Central memory CD8-positive, alpha-beta T cell (primary cell): ENCODE measurements around the gene CSPG5.

ENCODE experiments used
- ATAC-seq: fragments of 150-1000 bp; cut with Tn5 transposase; replicated peaks from 2 replicates; pipeline ENCODE4 v1.10.0; 2022; ENCODE audit warnings: mild to moderate bottlenecking, moderate FRiP score, moderate number of reproducible peaks; ENCODE audit not compliant: poor library complexity, severe bottlenecking; ENCODE audit errors: extremely low read depth
- DNase-seq, 2 donors: peaks; one replicate each; pipeline ENCODE4 v3.0.0; 2021; ENCODE audit warnings: low spot score in 2 of 2
- H3K27ac Mint-ChIP-seq: one replicate; pipeline ENCODE4 v1.8.0; 2022; ENCODE audit warnings: low read depth, mild to moderate bottlenecking, moderate library complexity, mixed read lengths
- H3K27me3 Mint-ChIP-seq: one replicate; pipeline ENCODE4 v1.8.0; 2022; ENCODE audit warnings: mixed read lengths
- H3K36me3 Mint-ChIP-seq: one replicate; pipeline ENCODE4 v1.8.0; 2022; ENCODE audit warnings: mild to moderate bottlenecking, moderate library complexity, mixed read lengths; ENCODE audit not compliant: insufficient read depth
- H3K4me1 Mint-ChIP-seq: one replicate; pipeline ENCODE4 v1.8.0; 2022; ENCODE audit warnings: mixed read lengths
- H3K4me3 Mint-ChIP-seq: one replicate; pipeline ENCODE4 v1.8.0; 2022; ENCODE audit warnings: mild to moderate bottlenecking, moderate library complexity, mixed read lengths
- H3K9me3 Mint-ChIP-seq: one replicate; pipeline ENCODE4 v1.8.0; 2022; ENCODE audit warnings: mixed read lengths

The CSPG5 gene, protein sequence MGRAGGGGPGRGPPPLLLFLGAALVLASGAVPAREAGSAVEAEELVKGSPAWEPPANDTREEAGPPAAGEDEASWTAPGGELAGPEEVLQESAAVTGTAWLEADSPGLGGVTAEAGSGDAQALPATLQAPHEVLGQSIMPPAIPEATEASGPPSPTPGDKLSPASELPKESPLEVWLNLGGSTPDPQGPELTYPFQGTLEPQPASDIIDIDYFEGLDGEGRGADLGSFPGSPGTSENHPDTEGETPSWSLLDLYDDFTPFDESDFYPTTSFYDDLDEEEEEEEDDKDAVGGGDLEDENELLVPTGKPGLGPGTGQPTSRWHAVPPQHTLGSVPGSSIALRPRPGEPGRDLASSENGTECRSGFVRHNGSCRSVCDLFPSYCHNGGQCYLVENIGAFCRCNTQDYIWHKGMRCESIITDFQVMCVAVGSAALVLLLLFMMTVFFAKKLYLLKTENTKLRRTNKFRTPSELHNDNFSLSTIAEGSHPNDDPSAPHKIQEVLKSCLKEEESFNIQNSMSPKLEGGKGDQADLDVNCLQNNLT

DNA sequence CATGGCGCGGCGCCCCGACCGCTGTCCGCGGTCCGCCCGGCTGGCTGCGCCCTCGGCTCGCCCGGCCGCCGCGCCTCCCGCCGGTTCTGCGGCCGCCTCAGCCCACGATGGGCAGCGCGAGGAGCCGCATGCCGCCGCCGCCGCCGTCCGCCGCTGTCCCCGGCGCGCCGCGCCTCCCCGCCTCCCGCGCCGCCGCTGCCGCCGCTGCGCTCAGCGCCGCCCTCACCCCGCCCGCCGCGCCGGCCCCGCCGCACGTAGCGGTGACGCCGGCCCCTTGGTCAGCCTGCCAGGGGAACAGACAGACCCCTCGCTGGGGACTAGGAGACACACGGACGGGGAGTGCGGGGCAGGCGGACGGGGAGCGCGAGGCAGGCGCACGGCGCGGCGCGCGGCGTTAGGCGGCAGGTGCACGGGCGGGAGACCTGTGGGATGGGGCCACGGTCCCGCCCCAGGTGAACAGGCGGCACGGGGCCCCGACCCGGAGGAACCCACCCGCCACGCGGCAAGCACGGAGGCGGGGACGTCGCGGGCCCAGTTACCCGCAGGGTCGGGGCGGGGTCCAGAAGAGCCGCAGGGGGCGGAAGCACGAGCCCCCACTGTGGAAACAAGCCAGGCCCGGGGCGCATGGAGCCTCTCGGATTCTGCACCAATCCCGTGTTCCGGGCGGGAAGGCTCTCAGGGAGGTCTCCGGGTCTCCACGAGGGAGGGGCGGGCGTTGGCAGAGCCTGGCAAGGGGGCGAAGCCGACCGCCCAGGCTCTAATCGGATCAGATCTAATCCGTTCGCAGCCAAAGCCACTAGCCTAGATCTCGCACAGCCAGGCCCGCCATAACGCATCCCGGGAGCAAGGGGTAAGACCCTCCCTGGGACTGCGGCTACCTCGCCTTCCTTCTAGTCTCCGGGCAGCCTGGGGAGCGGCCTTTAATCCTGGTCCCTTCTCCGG, at the start of gene CSPG5:
TSS of gene CSPG5 (minus strand) at position 175 of the 942 bp plus-strand sequence. CDS start at position 3, 172 bp downstream.
- peaks cover 6% of the 10 kb centered on the region for H3K4me1 Mint-ChIP-seq
- peak within 1 kb of the TSS; percentile 53 for H3K4me3 Mint-ChIP-seq
- H3K27ac Mint-ChIP-seq, result no peak within 1 kb of the TSS
- H3K27me3 Mint-ChIP-seq, result peaks cover 14% of the 10 kb centered on the region
- H3K9me3 Mint-ChIP-seq, result no peaks in the 10 kb centered on the region
- ATAC-seq, result peak; percentile 55
- H3K36me3 Mint-ChIP-seq, result peaks cover 5% of the 10 kb centered on the region
- no peak for DNase-seq

DNA sequence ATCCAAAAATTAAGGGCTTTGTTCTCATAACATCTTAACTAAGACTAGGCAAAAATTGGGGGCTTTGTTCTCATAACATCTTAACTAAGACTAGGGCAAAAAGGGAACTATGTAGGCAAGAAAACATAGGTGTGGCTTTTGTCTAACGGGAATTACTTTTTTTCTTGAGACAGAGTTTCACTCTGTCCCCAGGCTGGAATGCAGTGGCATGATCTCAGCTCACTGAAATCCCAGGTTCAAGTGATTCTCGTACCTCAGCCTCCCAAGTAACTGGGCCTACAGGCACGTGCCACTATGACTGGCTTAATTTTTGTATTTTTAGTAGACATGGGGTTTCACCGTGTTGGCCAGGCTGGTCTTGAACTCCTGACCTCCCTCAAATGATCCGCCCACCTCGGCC, 49.8 kb upstream of the CSPG5 start:
- Mint-ChIP-seq H3K36me3 (peaks cover 55% of the 10 kb centered on the region), H3K9me3 (no peaks in the 10 kb centered on the region), H3K27ac (no peak overlapping the region), H3K27me3 (no peaks in the 10 kb centered on the region), H3K4me3 (no peak overlapping the region), H3K4me1 (no peaks in the 10 kb centered on the region)
- ATAC-seq (no peak), DNase-seq (no peak)

DNA sequence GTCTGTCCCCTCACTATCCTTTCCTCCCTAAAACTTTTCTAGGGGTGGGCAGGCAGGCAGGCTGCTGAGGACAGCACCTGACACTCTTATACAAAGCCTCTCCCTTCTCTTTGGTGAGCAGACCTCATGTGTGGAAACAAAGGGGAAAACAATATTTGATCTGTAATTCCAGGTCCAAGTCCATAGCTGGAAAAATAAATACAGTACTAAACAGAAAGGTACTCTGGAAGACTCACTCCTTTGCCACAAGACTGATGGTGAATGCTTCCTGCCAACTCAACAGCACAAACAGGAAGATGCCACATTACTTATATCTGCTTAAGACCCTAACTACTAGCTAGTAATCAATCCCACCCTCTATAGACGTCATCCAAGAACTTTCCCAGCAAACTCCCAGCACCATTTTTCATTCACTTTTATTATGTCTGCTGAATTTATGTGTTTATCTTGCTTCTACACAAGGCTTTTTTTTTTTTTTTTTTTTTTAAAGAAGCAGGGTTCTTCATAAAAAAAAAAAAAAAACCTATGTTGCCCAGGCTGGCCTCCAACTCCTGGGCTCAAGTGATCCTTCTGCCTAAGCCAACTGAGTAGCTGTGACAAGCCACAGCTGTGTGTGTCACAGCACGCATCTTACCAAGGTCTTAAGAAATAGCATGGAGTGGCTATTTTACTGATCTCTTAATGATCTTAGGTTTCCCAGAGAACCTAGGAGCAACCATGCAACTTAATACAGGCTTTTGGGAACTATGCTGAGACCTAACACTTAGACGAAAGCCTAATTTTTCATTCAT, 44.2 kb upstream of the CSPG5 start:
- Mint-ChIP-seq H3K36me3 (peaks cover 57% of the 10 kb centered on the region), H3K27ac (peak overlapping the region; percentile 16), H3K27me3 (no peaks in the 10 kb centered on the region), H3K4me3 (no peak overlapping the region), H3K9me3 (no peaks in the 10 kb centered on the region), H3K4me1 (no peaks in the 10 kb centered on the region)
- ATAC-seq (no peak), DNase-seq (no peak)

DNA sequence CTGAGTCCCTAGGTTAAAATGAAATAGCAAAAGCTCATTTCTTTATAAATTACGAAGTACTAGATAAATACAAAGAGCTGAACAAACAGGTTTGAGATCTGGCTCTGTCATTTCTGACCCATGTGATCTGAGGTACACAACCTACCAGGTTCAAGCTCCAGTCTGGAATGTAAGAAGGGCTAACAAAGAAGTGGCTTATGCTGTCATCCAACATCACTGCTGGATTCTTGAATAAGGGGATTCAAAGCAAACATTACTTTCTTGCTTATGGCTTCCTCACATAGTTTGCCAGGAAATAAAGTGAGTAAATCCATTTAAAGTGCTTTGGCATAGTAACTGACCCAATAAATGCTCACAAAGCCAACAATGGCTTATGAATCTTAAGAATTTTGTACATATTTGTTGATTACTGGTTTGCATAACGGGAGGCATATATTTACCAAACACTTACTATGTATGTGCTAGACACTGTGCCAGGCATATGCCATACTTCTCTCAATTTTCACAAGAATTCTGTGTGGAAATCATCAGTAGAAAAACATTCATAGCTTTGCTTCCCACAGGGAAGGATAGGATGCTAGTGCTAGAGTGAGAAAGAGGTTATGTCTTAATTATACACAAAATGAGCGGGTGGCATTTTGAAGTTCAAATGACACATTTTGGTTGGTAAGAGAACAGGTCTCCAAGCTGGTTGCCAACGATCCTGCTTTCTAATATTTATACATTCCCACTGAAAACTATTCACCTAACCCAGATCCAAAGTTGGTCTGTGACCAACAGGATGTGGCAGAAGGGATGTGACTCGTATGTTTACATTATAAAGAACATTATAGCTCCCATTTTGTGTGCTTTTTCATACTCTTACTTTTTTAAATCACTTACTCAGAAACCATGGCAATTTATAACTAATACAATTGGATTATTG, 38.7 kb upstream of the CSPG5 start:
- H3K27me3 Mint-ChIP-seq, result no peaks in the 10 kb centered on the region
- ATAC-seq, result no peak
- no peaks in the 10 kb centered on the region for H3K9me3 Mint-ChIP-seq
- no peak overlapping the region for H3K4me3 Mint-ChIP-seq
- no peak for DNase-seq
- H3K36me3 Mint-ChIP-seq, result peaks cover 40% of the 10 kb centered on the region
- H3K27ac Mint-ChIP-seq, result no peak overlapping the region
- no peaks in the 10 kb centered on the region for H3K4me1 Mint-ChIP-seq

DNA sequence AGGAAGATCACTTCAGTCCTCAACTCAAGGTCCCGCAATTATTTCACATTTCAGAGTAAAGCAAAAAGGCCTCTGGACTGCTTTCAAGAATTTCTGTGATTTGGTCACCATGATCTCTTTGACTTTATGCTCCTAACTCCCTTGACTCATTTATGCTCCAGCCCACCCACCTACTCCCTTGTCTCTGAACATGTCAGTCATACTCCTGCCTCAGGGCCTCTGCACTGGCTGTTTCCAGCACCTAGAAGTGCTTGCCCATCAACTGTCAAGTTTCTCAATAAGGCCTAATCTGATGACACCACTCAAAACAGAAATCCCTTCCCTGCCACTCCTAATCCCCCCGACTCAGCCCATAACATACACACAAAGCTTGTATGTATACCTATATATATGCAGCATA, 36.1 kb upstream of the CSPG5 start:
- no peaks in the 10 kb centered on the region for H3K27me3 Mint-ChIP-seq
- no peaks in the 10 kb centered on the region for H3K9me3 Mint-ChIP-seq
- no peak for DNase-seq
- H3K36me3 Mint-ChIP-seq, result peaks cover 34% of the 10 kb centered on the region
- H3K27ac Mint-ChIP-seq, result no peak overlapping the region
- ATAC-seq, result no peak
- H3K4me3 Mint-ChIP-seq, result no peak overlapping the region
- no peaks in the 10 kb centered on the region for H3K4me1 Mint-ChIP-seq

DNA sequence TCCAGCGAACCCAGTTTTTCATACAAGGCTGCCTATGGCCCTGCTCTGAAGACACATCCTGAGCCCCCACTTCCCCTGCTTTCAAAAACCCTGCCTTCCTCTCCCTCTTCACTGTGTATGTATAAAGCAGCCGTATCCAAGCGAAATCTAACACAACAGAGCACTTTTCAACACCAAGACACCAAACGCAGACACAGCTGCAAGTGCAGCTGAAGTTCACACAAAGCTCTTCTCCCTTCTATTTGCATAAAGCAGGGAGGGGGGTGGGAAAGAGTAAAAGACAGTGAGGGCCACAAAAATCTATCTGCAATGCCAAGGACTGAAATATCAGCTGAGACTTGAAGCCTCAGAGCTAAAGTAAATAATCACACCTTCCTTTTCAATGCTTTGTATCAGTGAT, 35.1 kb upstream of the CSPG5 start:
- ATAC-seq (no peak), DNase-seq (no peak)
- no peaks in the 10 kb centered on the region for H3K4me1 Mint-ChIP-seq
- H3K36me3 Mint-ChIP-seq, result peaks cover 37% of the 10 kb centered on the region
- no peak overlapping the region for H3K4me3 Mint-ChIP-seq
- H3K27ac Mint-ChIP-seq, result no peak overlapping the region
- H3K9me3 Mint-ChIP-seq, result no peaks in the 10 kb centered on the region
- H3K27me3 Mint-ChIP-seq, result no peaks in the 10 kb centered on the region

DNA sequence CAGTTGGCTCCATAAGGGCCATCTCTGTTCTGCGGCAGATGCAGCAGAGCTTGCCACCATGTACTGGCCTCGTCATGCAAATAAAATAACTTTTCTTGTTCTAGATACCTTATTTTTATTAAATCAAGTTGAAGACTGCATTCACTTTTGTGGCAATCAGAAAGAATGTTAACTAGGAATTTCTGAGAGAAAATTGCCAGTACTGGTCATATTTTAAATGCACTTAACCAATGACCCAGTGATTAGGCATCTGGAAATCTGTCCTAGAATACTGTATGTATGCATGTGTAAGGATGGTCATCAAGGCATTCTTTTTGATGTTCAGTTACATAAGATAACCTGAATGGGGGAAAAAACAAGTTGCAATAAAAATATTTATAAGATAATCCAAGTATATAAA, 34.2 kb upstream of the CSPG5 start:
- Mint-ChIP-seq H3K9me3 (no peaks in the 10 kb centered on the region), H3K4me1 (no peaks in the 10 kb centered on the region), H3K36me3 (peaks cover 35% of the 10 kb centered on the region), H3K4me3 (no peak overlapping the region), H3K27me3 (no peaks in the 10 kb centered on the region), H3K27ac (no peak overlapping the region)
- ATAC-seq (no peak), DNase-seq (no peak)

DNA sequence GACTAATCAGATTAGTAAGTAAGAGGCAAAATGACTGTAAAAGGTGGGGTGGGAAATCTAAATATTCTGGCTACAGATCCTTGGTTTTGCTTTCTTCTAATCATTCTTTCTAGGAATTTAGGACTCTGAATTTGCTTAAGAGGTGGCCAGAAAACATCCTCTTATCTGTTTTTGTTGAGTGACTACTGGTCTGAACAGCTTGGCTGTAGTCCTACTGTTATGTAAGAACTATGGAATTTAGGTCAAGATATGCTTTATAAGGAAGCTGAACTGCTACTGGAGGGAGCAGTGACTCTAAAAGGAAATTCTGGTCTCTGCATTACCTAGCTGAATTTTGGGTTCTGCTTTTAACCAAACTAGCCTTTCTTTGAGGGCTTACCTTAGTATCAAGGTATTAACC, 33.5 kb upstream of the CSPG5 start:
- Mint-ChIP-seq H3K27me3 (no peaks in the 10 kb centered on the region), H3K4me1 (no peaks in the 10 kb centered on the region), H3K36me3 (peaks cover 36% of the 10 kb centered on the region), H3K9me3 (no peaks in the 10 kb centered on the region), H3K27ac (peak overlapping the region; percentile 30), H3K4me3 (no peak overlapping the region)
- DNase-seq, result no peak
- ATAC-seq, result no peak

DNA sequence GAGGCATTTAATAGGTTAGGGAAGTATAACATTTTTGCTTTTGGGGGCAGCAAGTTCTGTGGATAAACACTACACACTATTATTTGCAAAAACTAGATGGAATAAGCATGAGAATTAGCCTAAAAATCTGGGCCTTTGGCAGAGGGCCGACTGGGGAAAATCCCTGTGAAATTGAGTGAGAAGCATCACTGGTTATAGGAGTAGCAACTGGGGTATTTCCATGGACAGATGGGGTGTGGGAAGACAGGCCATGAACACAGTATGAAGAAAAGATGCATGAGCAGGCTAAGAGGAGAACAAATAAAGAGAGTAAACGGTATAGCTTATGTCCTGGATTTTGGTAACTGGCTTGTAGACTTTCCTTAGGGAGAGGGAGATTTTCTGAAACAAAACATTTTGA, 32.9 kb upstream of the CSPG5 start:
- Mint-ChIP-seq H3K4me3 (no peak overlapping the region), H3K36me3 (peaks cover 35% of the 10 kb centered on the region), H3K27me3 (no peaks in the 10 kb centered on the region), H3K9me3 (no peaks in the 10 kb centered on the region), H3K4me1 (no peaks in the 10 kb centered on the region), H3K27ac (peak overlapping the region; percentile 30)
- ATAC-seq (no peak), DNase-seq (no peak)

DNA sequence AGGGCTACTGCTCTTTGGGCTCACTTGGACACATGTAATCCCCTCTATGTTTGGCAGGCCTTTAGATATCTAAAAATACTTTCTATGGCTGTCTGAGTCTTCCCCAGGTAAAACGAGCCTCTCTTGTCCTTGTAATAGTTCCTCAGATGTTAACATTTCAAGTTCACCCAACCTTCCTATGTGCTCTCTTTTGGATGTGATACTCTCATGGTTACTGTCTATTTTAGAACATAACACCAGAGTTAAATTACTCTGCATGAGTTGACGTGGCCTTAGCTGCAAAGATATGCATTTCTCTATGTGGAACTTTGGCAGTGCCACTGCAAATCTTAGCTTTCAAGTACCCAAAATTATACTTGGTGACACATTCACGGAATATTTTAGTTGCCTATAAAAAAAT, 31.9 kb upstream of the CSPG5 start:
- Mint-ChIP-seq H3K4me3 (no peak overlapping the region), H3K27me3 (no peaks in the 10 kb centered on the region), H3K9me3 (no peaks in the 10 kb centered on the region), H3K36me3 (peaks cover 43% of the 10 kb centered on the region), H3K4me1 (no peaks in the 10 kb centered on the region), H3K27ac (peak overlapping the region; percentile 61)
- no peak for DNase-seq
- ATAC-seq, result no peak

DNA sequence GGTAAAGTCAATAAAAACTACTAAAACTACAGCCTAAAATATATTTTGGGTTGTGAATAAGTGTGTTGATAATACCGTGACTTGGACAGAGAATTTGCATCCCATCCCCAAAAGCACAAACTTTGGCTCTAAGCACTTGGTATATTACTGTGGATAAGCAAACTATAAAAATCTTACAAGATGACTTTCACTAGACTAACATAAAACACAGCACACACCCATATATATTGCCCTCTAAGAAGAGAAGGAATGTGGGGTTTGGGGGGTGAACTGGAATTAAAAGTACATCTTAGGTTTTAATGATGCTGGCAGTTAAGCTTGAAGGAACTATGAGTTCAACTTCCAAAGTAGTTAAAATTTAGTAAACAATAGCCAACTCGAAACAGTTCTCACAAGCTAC, 28.7 kb upstream of the CSPG5 start:
- H3K9me3 Mint-ChIP-seq, result no peaks in the 10 kb centered on the region
- ATAC-seq, result no peak

More for the DNA sequence above, 28.7 kb upstream of the CSPG5 start:
- H3K27me3 Mint-ChIP-seq, result no peaks in the 10 kb centered on the region
- no peak overlapping the region for H3K27ac Mint-ChIP-seq
- peaks cover 61% of the 10 kb centered on the region for H3K36me3 Mint-ChIP-seq
- no peak overlapping the region for H3K4me3 Mint-ChIP-seq
- H3K4me1 Mint-ChIP-seq, result no peaks in the 10 kb centered on the region
- DNase-seq, result no peak
